Skeletal muscle cell (primary cell): ENCODE data around the gene BTNL8.

ENCODE experiments used
- DNase-seq: peaks from one replicate; pipeline ENCODE4 v3.0.0-alpha.2; 2010; ENCODE audit warnings: low read depth
- H3K4me3 ChIP-seq: 2 replicates; pipeline ENCODE4 v1.5.1; 2011; ENCODE audit warnings: low read depth, mild to moderate bottlenecking, control low read depth, low read length, moderate library complexity

The BTNL8 gene

GRCh38 chr5:180898621-180899246 lies at the start of gene BTNL8:
TSS of gene BTNL8 (plus strand) at chr5:180899159. CDS start at chr5:180899311, 152 bp downstream.
- H3K4me3 ChIP-seq, result no peak within 1 kb of the TSS
- no peak for DNase-seq

- no peak overlapping the region for H3K4me3 ChIP-seq
- DNase-seq, result no peak
Observed at GRCh38 chr5:180849827-180850226, 49.1 kb upstream of the BTNL8 start.

GRCh38 chr5:180850434-180851078 lies 48.4 kb upstream of the BTNL8 start:
- H3K4me3 ChIP-seq, result no peak overlapping the region

GRCh38 chr5:180852495-180852894 lies 46.5 kb upstream of the BTNL8 start:
- no peak overlapping the region for H3K4me3 ChIP-seq
- no peak for DNase-seq

More at GRCh38 chr5:180850434-180851078, 48.4 kb upstream of the BTNL8 start:
- DNase-seq, result no peak

GRCh38 chr5:180853121-180853847 lies 45.7 kb upstream of the BTNL8 start:
- no peak for DNase-seq
- no peak overlapping the region for H3K4me3 ChIP-seq

- no peak for DNase-seq
- H3K4me3 ChIP-seq, result no peak overlapping the region
Observed at GRCh38 chr5:180853848-180854176, 45.1 kb upstream of the BTNL8 start.

- DNase-seq, result no peak
- no peak overlapping the region for H3K4me3 ChIP-seq
Observed at GRCh38 chr5:180858586-180858985, 40.4 kb upstream of the BTNL8 start.

GRCh38 chr5:180860273-180860886 lies 38.6 kb upstream of the BTNL8 start:
- DNase-seq, result no peak
- H3K4me3 ChIP-seq, result peak overlapping the region; percentile 86

- peak; percentile 71 for DNase-seq
- peak within 1 kb of the TSS; percentile 86 for H3K4me3 ChIP-seq
Observed at GRCh38 chr5:180860887-180861822, 37.8 kb upstream of the BTNL8 start, which contains the start of gene ZFP62. TSS of gene ZFP62 (minus strand) at chr5:180861276. CDS start at chr5:180861219, 57 bp downstream.

- no peak overlapping the region for H3K4me3 ChIP-seq
- no peak for DNase-seq
Observed at GRCh38 chr5:180862645-180863044, 36.3 kb upstream of the BTNL8 start.

- peak; percentile 14 for DNase-seq
- H3K4me3 ChIP-seq, result no peak overlapping the region
Observed at GRCh38 chr5:180865981-180866695, 32.8 kb upstream of the BTNL8 start.

GRCh38 chr5:180866985-180867384 lies 32.0 kb upstream of the BTNL8 start:
- no peak overlapping the region for H3K4me3 ChIP-seq
- DNase-seq, result no peak

GRCh38 chr5:180868960-180869359 lies 30.0 kb upstream of the BTNL8 start:
- no peak overlapping the region for H3K4me3 ChIP-seq
- no peak for DNase-seq

GRCh38 chr5:180869587-180869986 lies 29.4 kb upstream of the BTNL8 start:
- no peak for DNase-seq
- no peak overlapping the region for H3K4me3 ChIP-seq

- no peak overlapping the region for H3K4me3 ChIP-seq
- DNase-seq, result no peak
Observed at GRCh38 chr5:180870276-180871068, 28.5 kb upstream of the BTNL8 start.

GRCh38 chr5:180872419-180872818 lies 26.5 kb upstream of the BTNL8 start:
- no peak for DNase-seq
- no peak overlapping the region for H3K4me3 ChIP-seq

GRCh38 chr5:180873615-180874520 lies 25.1 kb upstream of the BTNL8 start:
- no peak overlapping the region for H3K4me3 ChIP-seq
- no peak for DNase-seq
